GM12873 (cell line): ENCODE results near the gene MAPK11.

ENCODE experiments used
- TF ChIP-seq, protein P1 (sequence below): IDR thresholded peaks from 2 replicates; pipeline ENCODE4 v1.5.1; 2012; ENCODE audit warnings: low read depth, mild to moderate bottlenecking, moderate library complexity, low read length, control low read depth; ENCODE audit not compliant: insufficient read depth; ENCODE audit errors: missing control alignments

The MAPK11 gene

DNA sequence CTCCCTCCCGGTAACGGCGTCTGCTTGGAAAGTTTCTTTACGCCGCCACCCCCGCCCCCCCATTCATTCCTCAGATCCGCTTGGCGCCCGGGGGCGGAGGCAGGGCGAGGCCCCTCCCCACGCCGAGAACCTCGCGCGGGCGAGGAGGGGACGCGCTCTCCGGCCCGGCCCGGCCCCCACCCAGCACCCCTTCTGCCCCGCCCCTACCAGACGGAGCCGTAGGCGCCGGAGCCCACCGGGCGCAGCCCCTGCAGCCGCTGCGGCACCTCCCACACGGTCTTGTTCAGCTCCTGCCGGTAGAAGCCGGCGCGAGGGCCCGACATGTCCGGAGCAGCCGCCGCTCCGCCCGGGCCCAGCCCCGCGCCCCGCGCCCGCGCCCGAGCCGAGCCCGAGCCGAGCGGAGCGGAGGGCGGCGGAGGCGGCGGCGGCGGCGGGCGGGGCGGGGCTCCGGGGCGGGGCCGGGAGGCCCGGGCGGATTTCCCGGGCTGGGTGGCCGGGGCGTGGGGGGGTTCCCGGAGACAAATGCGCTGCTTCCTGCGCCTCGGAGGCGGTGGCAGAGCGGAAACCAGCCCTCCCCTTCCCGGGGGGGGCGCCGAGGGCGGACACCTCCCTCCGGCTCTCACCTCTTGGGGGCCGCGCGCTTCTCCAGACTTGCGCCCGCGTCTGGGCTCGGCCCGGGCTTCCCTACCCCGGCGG lies at the start of gene MAPK11:
MAPK11 (minus strand) TSS at position 411 of the 696 bp plus-strand sequence; CDS start at position 323, 88 bp downstream.
- TF ChIP-seq, protein P1, sequence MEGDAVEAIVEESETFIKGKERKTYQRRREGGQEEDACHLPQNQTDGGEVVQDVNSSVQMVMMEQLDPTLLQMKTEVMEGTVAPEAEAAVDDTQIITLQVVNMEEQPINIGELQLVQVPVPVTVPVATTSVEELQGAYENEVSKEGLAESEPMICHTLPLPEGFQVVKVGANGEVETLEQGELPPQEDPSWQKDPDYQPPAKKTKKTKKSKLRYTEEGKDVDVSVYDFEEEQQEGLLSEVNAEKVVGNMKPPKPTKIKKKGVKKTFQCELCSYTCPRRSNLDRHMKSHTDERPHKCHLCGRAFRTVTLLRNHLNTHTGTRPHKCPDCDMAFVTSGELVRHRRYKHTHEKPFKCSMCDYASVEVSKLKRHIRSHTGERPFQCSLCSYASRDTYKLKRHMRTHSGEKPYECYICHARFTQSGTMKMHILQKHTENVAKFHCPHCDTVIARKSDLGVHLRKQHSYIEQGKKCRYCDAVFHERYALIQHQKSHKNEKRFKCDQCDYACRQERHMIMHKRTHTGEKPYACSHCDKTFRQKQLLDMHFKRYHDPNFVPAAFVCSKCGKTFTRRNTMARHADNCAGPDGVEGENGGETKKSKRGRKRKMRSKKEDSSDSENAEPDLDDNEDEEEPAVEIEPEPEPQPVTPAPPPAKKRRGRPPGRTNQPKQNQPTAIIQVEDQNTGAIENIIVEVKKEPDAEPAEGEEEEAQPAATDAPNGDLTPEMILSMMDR: no peak

DNA sequence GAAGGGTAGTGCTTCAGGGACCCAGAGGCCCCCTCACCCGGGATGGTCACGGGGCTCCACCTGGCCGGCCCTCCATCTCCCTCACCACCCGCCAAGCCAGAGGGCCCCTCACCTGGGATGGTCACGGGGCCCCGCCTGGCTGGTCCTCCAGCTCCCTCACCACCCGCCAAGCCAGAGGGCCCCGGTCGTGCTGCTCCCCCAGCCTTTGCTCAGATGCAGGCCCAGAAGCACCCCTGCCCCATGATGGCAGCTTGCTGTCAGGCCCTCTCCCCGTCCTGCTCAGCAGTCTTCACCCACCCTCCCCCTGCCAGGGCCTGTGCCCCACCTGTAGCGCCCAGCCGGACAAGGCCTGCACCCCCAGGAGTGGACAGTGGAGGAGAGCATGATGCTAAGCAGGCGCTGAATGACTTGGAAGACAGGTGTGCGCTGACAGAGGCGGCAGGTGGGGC lies 49.3 kb upstream of the MAPK11 start:
- TF ChIP-seq, protein P1: no peak

DNA sequence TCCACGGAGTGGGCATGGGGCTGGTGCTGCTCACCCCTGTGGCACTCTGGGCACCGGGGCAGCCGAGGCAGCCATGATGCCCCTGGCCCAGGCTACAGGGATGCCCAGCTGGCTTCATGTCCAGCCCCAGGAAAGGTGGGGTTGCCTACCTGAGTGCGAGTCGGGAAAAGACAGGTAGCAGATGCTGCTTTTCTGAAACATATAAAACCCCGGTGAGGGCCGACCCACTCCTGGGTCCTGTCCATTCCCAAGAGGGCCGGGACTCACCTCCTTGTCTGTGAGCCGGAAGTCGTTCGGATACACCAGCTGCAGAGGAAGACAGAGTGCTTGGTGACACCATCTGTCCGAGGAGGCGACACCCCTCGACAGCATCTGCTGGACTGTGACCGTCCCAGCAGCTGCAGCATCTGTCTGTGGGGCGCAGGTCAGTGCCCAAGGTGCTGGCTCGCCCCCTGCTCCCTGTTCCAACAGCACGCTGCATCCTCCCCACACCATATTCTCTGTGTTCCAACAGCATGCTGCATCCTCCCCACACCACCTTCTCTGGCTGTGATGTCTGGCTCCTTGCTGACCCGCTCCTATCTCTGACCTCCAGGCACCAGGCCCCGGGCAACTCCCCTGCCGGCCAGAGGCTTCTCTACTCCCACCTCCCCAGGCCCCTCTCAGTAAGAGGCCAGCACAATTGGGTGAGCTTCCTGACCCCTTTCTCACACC lies 48.7 kb upstream of the MAPK11 start:
- TF ChIP-seq, protein P1: no peak

DNA sequence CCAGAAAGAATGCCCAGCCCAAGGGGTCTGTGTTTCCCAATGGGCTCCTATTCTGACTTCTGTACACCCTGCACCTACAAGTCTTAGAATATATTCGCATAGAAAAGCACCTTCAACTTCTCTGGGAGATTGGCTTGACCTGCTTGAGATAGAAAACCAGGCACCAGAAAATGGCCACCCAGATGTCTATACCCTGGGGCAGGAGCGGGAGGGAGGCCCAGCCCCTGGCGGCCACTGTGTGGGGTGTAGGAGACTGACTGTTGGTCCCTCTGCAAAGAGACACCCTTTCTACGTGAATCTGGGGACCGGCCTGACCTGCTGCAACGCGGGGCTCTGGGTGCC lies 48.1 kb upstream of the MAPK11 start:
- TF ChIP-seq, protein P1: no peak

DNA sequence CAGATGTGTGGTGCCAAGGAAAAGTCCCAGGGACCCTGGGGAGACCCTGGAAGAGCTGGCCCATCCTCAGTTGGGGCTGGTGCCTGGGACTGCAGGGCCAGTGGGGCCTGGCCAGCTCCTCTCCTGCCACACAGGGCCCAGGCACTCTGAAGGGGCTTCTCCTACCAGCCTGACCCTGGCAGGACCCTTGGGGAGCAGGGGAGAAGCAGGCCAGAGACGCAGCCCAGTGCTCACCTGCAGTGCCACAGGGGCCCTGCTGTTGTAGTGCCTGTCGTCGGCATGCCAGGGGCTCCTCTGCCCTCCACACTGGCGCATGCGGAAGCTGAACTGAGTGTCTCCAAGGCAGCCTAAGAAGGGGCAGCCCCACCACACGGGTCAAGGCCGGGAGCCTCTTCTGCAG lies 47.5 kb upstream of the MAPK11 start:
- TF ChIP-seq, protein P1: no peak

DNA sequence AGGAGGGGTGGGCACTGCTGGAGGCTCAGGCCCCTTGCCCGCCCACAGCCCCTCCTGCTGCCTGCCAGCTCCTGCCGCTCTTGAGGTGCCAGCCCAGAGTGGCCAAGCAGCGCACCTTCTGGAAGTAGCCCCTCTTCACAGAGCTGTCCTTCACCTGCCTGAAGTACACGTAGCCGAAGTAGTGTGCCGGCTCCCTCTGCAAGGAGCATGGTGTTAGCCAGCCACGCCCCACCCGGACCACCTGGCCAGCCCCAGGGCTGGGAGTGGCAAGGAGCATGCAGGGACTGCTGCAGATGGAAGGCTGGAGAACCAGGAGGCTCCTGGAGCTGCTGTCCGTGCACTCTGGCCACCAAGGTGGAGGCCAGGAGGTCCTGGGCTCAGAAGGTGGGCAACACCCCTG lies 47.0 kb upstream of the MAPK11 start:
- TF ChIP-seq, protein P1: no peak
